Measurements from ENCODE around the gene PDCD1LG2.
"Not testable (repeated sequence)": the region's sequence is repeated elsewhere in the genome, so short reads cannot be mapped to it uniquely, and the experiment has no call there.

The PDCD1LG2 gene

GRCh38 chr9:5510360-5510931 lies at the start of gene PDCD1LG2:
TSS of gene PDCD1LG2 (plus strand) at chr9:5510531. CDS start at chr9:5522547, 12,016 bp downstream.
- no peak for DNase-seq

- not testable (repeated sequence) for DNase-seq
Measured at GRCh38 chr9:5464831-5465330, 45.5 kb upstream of the PDCD1LG2 start.

GRCh38 chr9:5466005-5466404 lies 44.3 kb upstream of the PDCD1LG2 start:
- no peak for DNase-seq

GRCh38 chr9:5466766-5467165 lies 43.6 kb upstream of the PDCD1LG2 start:
- no peak for DNase-seq

GRCh38 chr9:5468850-5469249 lies 41.5 kb upstream of the PDCD1LG2 start:
- DNase-seq = no peak

- no peak for DNase-seq
Measured at GRCh38 chr9:5470122-5470521, 40.2 kb upstream of the PDCD1LG2 start.

- DNase-seq = no peak
Measured at GRCh38 chr9:5470816-5471215, 39.5 kb upstream of the PDCD1LG2 start.

GRCh38 chr9:5475611-5476010 lies 34.7 kb upstream of the PDCD1LG2 start:
- not testable (repeated sequence) for DNase-seq

GRCh38 chr9:5478206-5478605 lies 32.1 kb upstream of the PDCD1LG2 start:
- DNase-seq = no peak

GRCh38 chr9:5479994-5480694 lies 30.2 kb upstream of the PDCD1LG2 start:
- DNase-seq = no peak

- DNase-seq = no peak
Measured at GRCh38 chr9:5480919-5481318, 29.4 kb upstream of the PDCD1LG2 start.

GRCh38 chr9:5481322-5482040 lies 28.9 kb upstream of the PDCD1LG2 start:
- no peak for DNase-seq

- no peak for DNase-seq
Measured at GRCh38 chr9:5482194-5482593, 28.1 kb upstream of the PDCD1LG2 start.

- DNase-seq = no peak
Measured at GRCh38 chr9:5483306-5483705, 27.0 kb upstream of the PDCD1LG2 start.

GRCh38 chr9:5485378-5486085 lies 24.8 kb upstream of the PDCD1LG2 start:
- no peak for DNase-seq

GRCh38 chr9:5486988-5487387 lies 23.3 kb upstream of the PDCD1LG2 start:
- no peak for DNase-seq

GRCh38 chr9:5488221-5489008 lies 21.9 kb upstream of the PDCD1LG2 start:
- no peak for DNase-seq

- DNase-seq = no peak
Measured at GRCh38 chr9:5489630-5490490, 20.5 kb upstream of the PDCD1LG2 start.

GRCh38 chr9:5492965-5493678 lies 17.2 kb upstream of the PDCD1LG2 start:
- no peak for DNase-seq

GRCh38 chr9:5493679-5494511 lies 16.4 kb upstream of the PDCD1LG2 start:
- DNase-seq = no peak
